Measurements from ENCODE around the gene RPL23.

Gene RPL23

DNA sequence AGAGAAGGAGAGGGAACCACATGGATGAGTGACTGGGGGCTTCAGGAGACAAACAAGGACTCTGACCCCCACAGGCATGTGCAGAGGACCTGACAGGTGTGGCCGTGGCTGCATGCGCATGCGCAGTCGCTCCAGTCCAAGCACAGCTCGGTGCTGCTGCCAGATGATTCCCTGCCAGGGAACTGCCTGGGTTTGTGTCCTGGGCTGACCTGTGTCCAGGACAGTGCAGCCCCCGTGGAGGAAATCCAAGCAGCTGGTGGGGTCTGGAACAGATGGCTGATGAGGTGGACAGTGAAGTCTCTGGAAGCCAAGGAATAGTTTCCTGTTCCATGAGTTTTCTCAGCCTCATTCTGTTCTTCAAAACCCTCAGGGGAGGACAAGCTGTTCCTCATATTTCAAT lies 43.7 kb upstream of the RPL23 start:
- TF ChIP-seq CTCF (conservative IDR thresholded peaks at IDR 0.05; ENCODE audit: low read length) = no peak
- no peak for DNase-seq (ENCODE audit: low read depth)

GRCh38 chr17:38896346-38896954 lies 42.9 kb upstream of the RPL23 start:
- TF ChIP-seq CTCF (conservative IDR thresholded peaks at IDR 0.05; ENCODE audit: low read length) = no peak
- no peak for DNase-seq (ENCODE audit: low read depth)
- no peak overlapping the region for H3K4me3 ChIP-seq (ENCODE audit: low read length)

More for the DNA sequence above, 43.7 kb upstream of the RPL23 start:
- H3K4me3 ChIP-seq (ENCODE audit: low read length) = no peak overlapping the region

DNA sequence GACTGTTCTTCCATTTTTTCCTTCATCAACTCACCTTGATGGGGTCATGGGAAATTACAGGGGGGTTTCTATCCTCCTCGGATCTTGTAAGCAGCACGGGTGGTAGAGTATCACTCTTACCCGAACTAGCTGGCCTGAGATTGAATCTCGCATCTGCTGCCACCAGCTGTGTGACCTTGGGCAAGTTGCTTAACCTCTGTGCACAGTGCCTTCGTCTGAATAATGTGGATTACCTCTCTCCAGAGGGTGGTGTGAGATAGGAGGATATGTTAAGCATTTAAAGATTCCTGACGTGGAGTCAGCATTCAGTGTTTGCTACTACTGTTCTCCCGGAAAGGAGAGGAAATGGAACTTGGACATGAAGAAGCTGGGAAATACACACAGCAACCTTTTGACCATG lies 40.8 kb upstream of the RPL23 start:
- no peak overlapping the region for H3K4me3 ChIP-seq (ENCODE audit: low read length)
- TF ChIP-seq CTCF (conservative IDR thresholded peaks at IDR 0.05; ENCODE audit: low read length) = no peak
- DNase-seq (ENCODE audit: low read depth) = no peak

GRCh38 chr17:38893607-38894006 lies 40.1 kb upstream of the RPL23 start:
- DNase-seq (ENCODE audit: low read depth) = no peak

DNA sequence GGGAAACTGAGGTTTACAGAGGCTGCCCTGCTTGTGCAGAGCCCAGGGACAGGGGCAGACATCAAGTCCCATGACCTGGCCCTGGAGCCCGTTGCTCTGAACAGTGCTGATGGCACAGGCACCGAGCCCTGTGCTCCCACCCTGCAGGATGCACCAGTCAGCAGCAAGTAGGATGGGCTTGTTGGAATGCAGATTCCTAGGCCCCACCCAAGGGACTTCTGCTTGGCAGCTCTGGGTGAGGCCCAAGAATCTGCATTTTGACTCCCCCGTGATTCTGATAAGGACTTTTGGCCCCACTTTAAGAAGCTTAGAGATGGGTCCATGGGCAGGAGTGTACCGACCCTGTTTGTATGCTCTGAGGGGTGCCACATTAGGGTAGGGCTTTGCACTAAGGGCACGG lies 39.6 kb upstream of the RPL23 start:
- no peak overlapping the region for H3K4me3 ChIP-seq (ENCODE audit: low read length)
- no peak for DNase-seq (ENCODE audit: low read depth)
- no peak for TF ChIP-seq CTCF (conservative IDR thresholded peaks at IDR 0.05; ENCODE audit: low read length)

More at GRCh38 chr17:38893607-38894006, 40.1 kb upstream of the RPL23 start:
- no peak for TF ChIP-seq CTCF (conservative IDR thresholded peaks at IDR 0.05; ENCODE audit: low read length)
- H3K4me3 ChIP-seq (ENCODE audit: low read length) = no peak overlapping the region

GRCh38 chr17:38892620-38893019 lies 39.1 kb upstream of the RPL23 start:
- DNase-seq (ENCODE audit: low read depth) = no peak
- TF ChIP-seq CTCF (conservative IDR thresholded peaks at IDR 0.05; ENCODE audit: low read length) = no peak
- no peak overlapping the region for H3K4me3 ChIP-seq (ENCODE audit: low read length)

GRCh38 chr17:38892083-38892482 lies 38.6 kb upstream of the RPL23 start:
- DNase-seq (ENCODE audit: low read depth) = no peak
- no peak overlapping the region for H3K4me3 ChIP-seq (ENCODE audit: low read length)
- no peak for TF ChIP-seq CTCF (conservative IDR thresholded peaks at IDR 0.05; ENCODE audit: low read length)

Measured in AG10803 (cell line).